HG03175 (cell line): Measurements from ENCODE around the gene TMPRSS13.

Experiments used
- ATAC-seq: cut with Tn5 transposase; IDR thresholded peaks from one replicate; pipeline ENCODE4 v1.9.1; 2021; ENCODE audit warnings: mild to moderate bottlenecking, moderate library complexity; ENCODE audit not compliant: unreplicated experiment

The TMPRSS13 gene

DNA sequence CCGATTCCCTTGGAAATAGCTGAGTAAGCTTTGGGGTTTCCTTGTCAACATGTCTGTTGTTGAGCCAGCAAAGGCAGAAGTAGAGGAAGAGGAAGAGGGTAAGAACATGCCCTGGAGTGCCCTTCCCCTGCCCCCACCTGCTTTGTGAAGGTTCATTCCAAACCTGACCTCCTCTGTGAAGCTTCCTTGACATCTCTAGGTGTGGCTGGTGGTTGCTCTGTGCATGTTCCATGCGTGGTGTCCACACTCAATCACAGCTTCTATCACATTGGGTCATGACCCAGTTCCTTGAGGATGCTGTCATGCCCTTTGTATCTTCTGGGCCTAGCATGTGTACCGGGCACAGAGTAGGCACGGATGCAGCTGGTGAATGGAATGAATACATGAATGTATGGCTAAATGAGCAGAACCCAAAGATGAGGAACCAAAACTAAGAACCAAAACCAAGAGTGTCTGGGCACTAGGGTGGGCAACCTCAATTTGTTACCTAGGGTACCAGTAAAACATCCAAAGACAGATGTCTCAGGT is 29.0 kb downstream of the TMPRSS13 start:
- peak; percentile 72 for ATAC-seq

DNA sequence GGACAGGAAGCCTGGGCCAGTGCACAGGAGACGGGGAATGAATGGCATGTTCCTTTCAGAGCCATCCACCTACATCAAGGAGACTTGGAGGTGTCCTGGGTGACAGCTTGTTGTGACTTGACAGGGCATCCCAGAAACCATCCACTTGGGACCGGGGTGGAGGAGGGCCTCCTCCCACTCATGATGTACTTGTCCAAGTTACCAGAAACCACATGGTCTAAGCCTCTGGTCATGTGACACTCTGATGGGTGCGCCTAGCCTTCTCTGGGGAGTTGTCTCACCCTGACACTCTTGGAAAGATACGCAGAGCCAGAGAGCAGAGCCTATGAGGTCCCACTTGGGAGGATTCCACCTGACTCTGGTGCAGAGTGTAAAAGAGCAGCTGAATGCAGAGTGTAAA is 31.1 kb downstream of the TMPRSS13 start:
- no peak for ATAC-seq

- ATAC-seq: no peak
These were observed 36.6 kb downstream of the TMPRSS13 start for GRCh38 chr11:117892651-117893050.

DNA sequence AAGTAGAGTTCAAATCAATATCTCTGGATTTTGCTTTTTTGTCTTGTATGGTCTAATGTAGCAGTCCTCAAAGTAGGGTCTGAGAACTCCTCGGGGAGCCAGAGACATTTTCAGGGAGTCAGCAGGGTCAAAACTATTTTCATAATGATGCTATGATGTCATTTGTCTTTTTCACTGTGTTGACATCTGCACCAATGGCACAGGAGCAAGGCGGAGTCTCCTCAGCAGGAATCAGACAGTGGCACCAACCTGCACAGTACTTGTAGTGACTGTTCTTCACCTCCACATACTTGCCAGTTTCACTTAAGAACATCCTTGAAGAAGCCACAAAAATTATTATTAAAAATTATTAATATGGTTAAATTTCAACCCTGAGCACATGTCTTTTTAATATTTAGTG is 37.8 kb downstream of the TMPRSS13 start:
- no peak for ATAC-seq

DNA sequence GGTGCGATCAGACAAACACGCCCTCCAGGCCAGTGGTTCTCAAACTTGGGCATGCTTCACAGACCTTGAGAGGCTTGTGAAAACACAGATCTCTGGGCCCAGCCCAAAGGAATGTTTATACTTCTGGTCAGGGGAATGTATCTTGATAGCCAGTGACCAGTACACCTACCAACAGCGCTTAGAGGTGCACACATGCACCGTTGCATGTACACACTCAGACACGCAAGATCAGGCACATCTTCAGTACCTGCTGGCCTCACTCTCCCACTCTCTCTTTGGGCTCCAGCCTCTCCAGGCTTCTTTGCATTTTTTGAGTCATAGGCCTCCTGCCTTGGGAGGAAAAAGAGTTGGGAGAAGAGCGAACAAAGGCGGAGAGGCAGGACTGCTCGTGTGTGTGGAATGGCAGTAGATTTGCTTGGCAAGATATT is 41.0 kb downstream of the TMPRSS13 start:
- no peak for ATAC-seq

DNA sequence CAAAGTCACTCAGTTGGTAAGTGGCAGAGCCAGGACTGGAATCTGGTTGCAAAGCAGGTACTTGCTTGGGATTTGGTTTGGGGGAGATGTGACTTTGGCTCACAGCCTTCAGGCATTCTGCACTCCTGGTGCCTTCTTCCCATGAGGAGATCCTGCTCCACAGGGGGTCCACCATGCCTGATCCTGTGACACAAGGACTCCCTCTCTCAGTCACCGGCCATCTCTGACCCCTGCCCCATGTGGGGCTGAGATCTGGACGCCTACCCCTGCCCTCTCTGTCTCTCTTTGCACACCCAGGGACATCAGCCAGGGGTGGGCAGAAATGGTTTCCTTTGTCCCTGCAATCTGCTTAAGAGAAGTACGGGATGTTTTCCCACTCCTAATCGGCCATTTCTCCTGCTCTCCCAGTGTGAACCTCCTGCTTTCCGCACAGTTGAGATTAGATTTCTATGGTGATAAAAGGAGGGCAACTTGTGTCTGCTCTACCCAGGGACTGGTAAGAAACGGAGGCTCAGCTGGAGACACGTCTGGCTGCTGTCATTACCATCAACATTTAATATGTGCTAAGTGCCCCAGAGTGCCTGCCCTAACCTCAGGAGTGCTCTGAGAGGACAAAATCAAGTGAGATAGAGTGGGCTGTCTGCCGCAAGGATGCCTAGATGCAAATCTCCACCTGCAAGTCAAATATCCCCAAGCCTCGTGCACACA is 41.6 kb downstream of the TMPRSS13 start:
- ATAC-seq: no peak

DNA sequence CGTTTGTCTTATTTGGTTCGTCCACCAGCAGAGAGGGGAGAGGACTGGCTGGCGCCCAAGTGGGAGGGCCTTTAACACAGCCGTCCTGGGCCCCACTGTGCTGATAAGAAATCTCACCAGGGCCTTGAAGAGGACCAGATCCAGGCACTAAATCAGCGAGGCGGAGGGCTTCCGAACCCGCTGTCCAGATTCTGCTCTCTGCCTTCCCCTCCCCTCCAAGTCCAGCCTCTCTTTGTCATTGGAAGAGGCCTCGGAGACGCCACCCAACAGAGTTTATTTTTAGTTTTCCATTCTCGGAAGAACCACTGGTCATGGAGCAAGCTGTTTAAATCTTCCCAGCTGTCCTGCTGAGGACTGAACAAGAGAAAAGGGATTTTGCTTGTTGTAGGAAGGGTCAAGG is 43.4 kb downstream of the TMPRSS13 start:
- ATAC-seq: no peak

DNA sequence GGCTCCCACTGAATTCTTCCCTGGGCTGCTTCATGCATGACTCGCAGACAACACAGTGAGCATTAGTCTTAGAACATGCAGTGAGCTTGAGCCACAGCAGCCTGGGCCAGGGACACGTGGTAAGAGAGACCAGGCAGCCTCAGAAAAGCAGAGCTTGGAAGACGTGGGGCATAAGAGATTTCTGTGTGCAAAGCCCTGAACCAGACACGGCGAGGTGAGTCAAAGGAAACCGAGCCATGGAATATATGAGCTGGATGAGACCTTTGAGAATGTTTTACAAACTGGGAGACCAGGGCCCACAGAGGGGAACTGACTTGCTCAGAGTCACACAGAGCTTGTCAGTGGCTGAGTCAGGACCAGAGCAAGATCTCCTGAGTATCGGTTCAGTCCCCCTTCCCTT is 44.2 kb downstream of the TMPRSS13 start:
- no peak for ATAC-seq

- ATAC-seq: no peak
These were observed 46.1 kb downstream of the TMPRSS13 start for GRCh38 chr11:117883063-117883462.

- no peak for ATAC-seq
These were observed 46.8 kb downstream of the TMPRSS13 start for GRCh38 chr11:117882311-117882905.

- ATAC-seq: no peak
These were observed 48.0 kb downstream of the TMPRSS13 start for GRCh38 chr11:117881217-117881616.

DNA sequence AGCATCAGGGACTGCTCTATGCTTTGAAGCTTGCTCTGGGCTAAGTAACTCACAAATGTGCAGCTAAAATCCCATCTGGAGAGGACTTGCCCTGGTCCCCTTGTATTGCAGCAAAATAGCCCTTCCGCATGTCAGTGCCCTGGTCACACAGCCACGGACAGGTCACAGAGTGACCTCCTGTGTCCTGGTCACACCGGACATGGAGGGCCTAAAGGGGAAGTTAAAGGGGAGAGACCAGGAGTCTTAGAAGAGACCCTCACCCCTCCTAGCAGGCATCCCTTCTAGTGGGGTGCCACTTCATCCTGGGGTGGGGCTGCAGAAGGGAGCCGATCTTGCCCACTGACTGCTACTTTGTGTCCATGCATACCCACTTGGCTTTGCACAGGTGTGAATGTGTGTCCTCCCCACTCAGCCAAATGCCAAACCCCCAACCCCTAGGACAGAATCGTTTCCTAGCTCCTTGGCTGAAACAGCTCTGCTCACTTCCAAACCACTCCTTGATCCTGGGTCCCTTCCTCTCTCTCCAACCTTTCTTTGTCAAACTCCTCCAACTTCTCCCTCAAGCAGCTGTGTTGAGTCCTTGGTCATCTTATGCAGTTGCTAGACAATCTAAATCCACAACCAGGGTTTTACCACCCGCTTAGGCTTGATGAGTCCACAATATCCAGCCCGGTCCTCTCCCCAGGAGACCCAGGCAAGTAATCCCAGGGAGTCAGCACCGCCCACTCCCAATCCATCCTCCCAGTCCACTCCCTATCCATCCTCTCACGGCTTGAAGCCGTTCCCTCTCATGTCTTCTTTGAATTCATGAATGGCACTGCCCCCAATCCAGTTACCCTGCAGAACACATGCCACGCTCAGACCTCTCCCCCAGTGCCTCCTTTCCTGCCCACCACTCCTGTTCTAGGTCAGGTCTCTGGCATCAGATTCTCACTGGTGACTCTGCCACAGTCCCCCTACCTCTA is 49.4 kb downstream of the TMPRSS13 start:
- ATAC-seq: no peak

GRCh38 chr11:117878939-117879475 is 50.2 kb downstream of the TMPRSS13 start:
- no peak for ATAC-seq

DNA sequence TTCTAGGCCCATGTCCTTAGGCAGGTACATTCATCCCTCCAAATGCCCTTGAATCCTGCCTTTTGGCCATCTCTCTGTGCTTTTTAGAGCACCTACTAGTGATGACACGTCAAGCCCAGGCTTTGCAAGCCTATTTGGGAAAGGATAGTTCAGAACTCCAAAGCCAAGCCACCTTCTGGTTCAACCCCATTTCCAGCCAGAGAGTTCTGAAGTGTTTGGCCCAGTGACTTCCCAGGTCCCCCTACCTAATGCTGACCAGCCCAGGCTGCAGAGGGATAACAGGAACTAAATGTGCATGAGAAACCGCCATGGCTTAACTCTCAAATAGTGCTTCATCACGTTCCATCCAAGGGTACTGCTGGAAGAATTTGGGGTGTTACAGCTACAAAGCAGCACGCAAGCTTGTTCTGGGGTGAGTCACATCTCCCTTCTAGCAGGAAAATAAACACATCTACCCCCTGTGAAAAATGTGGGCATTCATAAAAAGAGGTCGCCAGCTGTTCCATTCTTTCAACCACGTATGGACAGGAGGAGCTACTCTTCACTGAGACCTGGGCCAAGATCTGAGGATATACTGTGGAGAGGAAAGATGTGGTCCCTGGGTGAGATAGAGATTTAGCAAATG is 50.8 kb downstream of the TMPRSS13 start:
- ATAC-seq: no peak

DNA sequence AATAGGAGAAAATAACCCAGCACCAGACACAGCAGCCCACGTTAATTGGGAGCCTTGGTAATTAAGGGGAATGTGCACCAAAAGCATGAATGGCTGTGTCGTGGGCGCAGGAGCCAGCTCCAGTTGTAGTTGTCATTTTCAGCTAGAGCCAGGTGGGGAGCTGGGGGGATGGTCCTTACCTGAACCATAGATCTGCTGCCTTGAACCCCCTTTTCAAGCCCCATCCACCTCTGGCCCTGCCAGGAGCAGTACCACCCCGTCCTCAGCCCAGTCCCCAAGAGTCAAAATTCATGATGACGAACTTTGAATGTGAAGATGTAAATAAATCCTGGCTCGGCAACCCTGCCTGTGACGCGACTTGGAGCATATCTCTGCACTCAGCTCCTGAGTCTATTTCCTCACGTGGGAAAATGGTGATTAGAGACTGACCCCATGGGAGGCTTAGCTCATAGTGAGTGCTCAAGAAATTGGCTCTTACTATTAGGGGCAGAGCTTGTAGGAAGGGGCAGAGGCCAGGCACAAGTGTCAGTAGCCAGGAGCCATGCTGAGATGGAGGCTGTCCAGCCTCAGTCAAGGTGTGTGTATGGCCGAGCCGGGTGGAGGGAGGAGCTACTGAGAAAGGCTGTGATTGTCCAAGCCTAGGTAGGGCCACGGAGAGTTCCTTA is 52.0 kb downstream of the TMPRSS13 start:
- no peak for ATAC-seq

- ATAC-seq: no peak
These were observed 52.7 kb downstream of the TMPRSS13 start, which contains the start of gene FXYD6 for GRCh38 chr11:117876341-117877119. Gene FXYD6 (minus strand): TSS chr11:117876658. CDS start chr11:117842776, 33,882 bp downstream.

GRCh38 chr11:117876059-117876340 is 53.2 kb downstream of the TMPRSS13 start:
- no peak for ATAC-seq

GRCh38 chr11:117875382-117876058 is 53.7 kb downstream of the TMPRSS13 start:
- ATAC-seq: no peak

DNA sequence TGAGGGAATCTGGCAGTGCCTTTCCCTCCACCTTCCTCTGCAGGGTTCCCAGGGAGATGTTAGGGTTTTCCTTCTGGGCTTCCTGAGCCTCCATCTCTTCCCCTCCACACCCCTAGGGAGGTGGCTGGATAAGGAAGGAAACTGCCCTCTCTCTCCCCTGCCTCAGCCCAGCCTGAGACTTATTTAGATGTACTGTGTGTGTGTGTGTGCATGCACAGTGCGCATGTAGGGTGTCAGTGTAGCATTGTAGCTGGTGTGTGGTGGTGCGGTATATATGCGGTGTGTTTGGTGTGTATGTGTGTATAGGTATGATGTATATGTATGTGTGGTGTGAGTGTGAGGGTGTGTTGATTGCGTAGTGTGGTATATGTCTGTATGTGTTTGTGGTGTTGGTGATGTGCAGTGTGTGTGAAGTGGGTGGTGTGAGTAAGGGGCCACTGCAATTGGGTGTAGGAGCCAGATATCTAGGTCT is 54.3 kb downstream of the TMPRSS13 start:
- no peak for ATAC-seq
